Vagina (tissue), 2 donors: Measurements from ENCODE around the gene TENT5C.

Source experiments
- CTCF ChIP-seq, 3 experiments: fragments of 450-650 bp in 2 of 3; fragments of 200-600 bp in 1 of 3; sonication (generic) in 1 of 3; IDR thresholded peaks; one replicate each; pipeline ENCODE4 v1.5.1; 2017 to 2019; ENCODE audit warnings: antibody characterized with exemption in 3 of 3, mild to moderate bottlenecking in 2 of 3, moderate library complexity in 2 of 3
- POLR2A ChIP-seq, 2 donors: fragments of 450-650 bp; IDR thresholded peaks; one replicate each; pipeline ENCODE4 v1.6.1; 2017; ENCODE audit warnings: antibody characterized with exemption in 2 of 2, mild to moderate bottlenecking in 2 of 2, moderate library complexity in 2 of 2

GRCh38 chr1:117650840-117651568, 45.2 kb downstream of the TENT5C start:
- TF ChIP-seq CTCF (IDR thresholded peaks at IDR 0.05) (no peak), POLR2A (IDR thresholded peaks at IDR 0.05) (no peak)
